Measurements from ENCODE around the gene NOP9. TPM values are rescaled to one million over a fixed set of nuclear protein-coding genes. Genes with fewer than 3 reads are reported as not detected.

The NOP9 gene
- total and polyA plus RNA-seq, 9 of the 15 experiments (the other 6 are each of a cell fraction or from before 2014, with no cell fraction given) = 1.0 to 27.9 (median 15.1) TPM

- Histone ChIP-seq H3K4me2 (ENCODE audit: insufficient read depth, low read length) (no peak overlapping the region), H3K27me3 (ENCODE audit: control insufficient read depth in 2 of 2, insufficient read depth in 2 of 2, low read length in 2 of 2) (no peaks in the 10 kb centered on the region), H3K4me1 (replicated peaks in 1 of 2; ENCODE audit: control insufficient read depth in 2 of 2, insufficient read depth in 2 of 2, low read length in 2 of 2) (peaks cover 12 to 14% of the 10 kb centered on the region in 2 experiments; a peak in 4 of 5 replicates), H3K9ac (ENCODE audit: insufficient read depth in 1 of 2, low read depth in 2 of 2, low read length in 2 of 2) (no peak overlapping the region), H3K79me2 (ENCODE audit: control insufficient read depth, insufficient read depth, low read length) (peaks cover 28% of the 10 kb centered on the region), H3K9me1 (ENCODE audit: control insufficient read depth, insufficient read depth, low read length) (peaks cover 3% of the 10 kb centered on the region), H2AFZ (ENCODE audit: low read depth, low read length) (no peak overlapping the region), H4K20me1 (replicated peaks; ENCODE audit: control insufficient read depth, insufficient read depth, low read length) (no peaks in the 10 kb centered on the region), H3K9me3 (replicated peaks; ENCODE audit: control insufficient read depth, insufficient read depth, low read depth, low read length) (no peaks in the 10 kb centered on the region), H3K36me3 (ENCODE audit: control insufficient read depth, insufficient read depth, low read length) (peaks cover 31% of the 10 kb centered on the region), H3K4me3 (no peak overlapping the region), H3K27ac (ENCODE audit: extremely low read depth, low read depth, low read length) (peak overlapping the region; percentile 32; the same call in 1 of the 3 replicates)
- FAIRE-seq = peak; percentile 96
- intact Hi-C loops (cut with micrococcal nuclease) (loop anchor here (1.0 kb wide), 3 partner anchors 53 to 238 kb away; partner anchors contain the start of gene MDP1), in situ Hi-C loops (cut with MboI) (loop anchor here (5.0 to 10.0 kb wide), 2 partner anchors 54 to 282 kb away; partner anchors contain the start of gene TINF2)
- no TSS peak for BruUV-seq (replicated peaks)
- peak; percentile 57 to 80 (median 64) for DNase-seq (ENCODE audit: extremely low read depth in 1 of 4, low spot score in 3 of 4)
- ChIA-PET POLR2A (interaction anchor here (0.9 to 3.8 kb wide), 4 partner anchors 54 to 135 kb away, joined by 3 to 18 read pairs (median 7); partner anchors contain the start of genes CHMP4A and TINF2), CTCF (ENCODE audit: low intra/inter-chr PET ratio) (interaction anchor here (0.6 to 3.3 kb wide), 8 partner anchors 18 to 1272 kb away, joined by 3 to 41 read pairs (median 4); partner anchors contain the start of genes MDP1 and TINF2)
- WGBS (ENCODE audit: insufficient coverage, low coverage, missing lambda C conversion rate) = 57% methylated on average over 8 of the region's 12 CpGs
- ATAC-seq = peak; percentile 78
- TF ChIP-seq ARID2 (IDR thresholded peaks at IDR 0.05) (peak; percentile 72), CBX3 (IDR thresholded peaks at IDR 0.05; ENCODE audit: borderline replicate concordance in 1 of 2, low read length in 2 of 2) (no peak), TFAM (CRISPR knock-in tag; conservative IDR thresholded peaks at IDR 0.05) (no peak), STAT6 (CRISPR knock-in tag; IDR thresholded peaks at IDR 0.05) (no peak), POLR2AphosphoS2 (IDR thresholded peaks at IDR 0.05; ENCODE audit: low read length) (no peak), POLR3A (IDR thresholded peaks at IDR 0.05; ENCODE audit: borderline replicate concordance, extremely low read depth, insufficient read depth, insufficient read length) (no peak), REST (IDR thresholded peaks at IDR 0.05; ENCODE audit: borderline replicate concordance) (peak; percentile 83), REST (CRISPR knock-in tag; IDR thresholded peaks at IDR 0.05; ENCODE audit: low read depth) (no peak)
Measured at GRCh38 chr14:24296341-24297157, 3.1 kb upstream of the NOP9 start.
